ENCODE results near the gene KIF5C. TPM values are rescaled to one million over a fixed set of nuclear protein-coding genes. Genes with fewer than 3 reads are reported as not detected.

The KIF5C gene
- total and polyA plus RNA-seq, 2 donors (not counting 1 experiment from before 2014, with no cell fraction given): 1.9 to 6.1 TPM

GRCh38 chr2:149059822-149060221 is 184.8 kb downstream of the KIF5C start:
- H3K27me3 ChIP-seq (replicated peaks in 1 of 4; ENCODE audit: control extremely low read depth in 1 of 4, control insufficient read depth in 3 of 4, insufficient read depth in 4 of 4, low read length in 3 of 4): peaks cover 0 to 3% (median 0%) of the 10 kb centered on the region in 4 experiments
- H3K27me3 Mint-ChIP-seq: peaks cover 7% of the 10 kb centered on the region
- no peaks in the 10 kb centered on the region for H3K36me3 ChIP-seq (replicated peaks in 1 of 2; ENCODE audit: control extremely low read depth in 1 of 2, control insufficient read depth in 1 of 2, extremely low read depth in 1 of 2, insufficient read depth in 2 of 2, low read length in 1 of 2)
- no peak for TF ChIP-seq CTCF (IDR thresholded peaks at IDR 0.05)
- no peak for TF ChIP-seq EZH2 (IDR thresholded peaks at IDR 0.05; ENCODE audit: borderline replicate concordance, insufficient read depth, low read depth, low read length, poor library complexity, severe bottlenecking)
- H3K4me1 Mint-ChIP-seq: no peaks in the 10 kb centered on the region
- no peak for ATAC-seq (ENCODE audit: low read depth)
- H3K27ac ChIP-seq (ENCODE audit: low read length in 2 of 2): no peak overlapping the region
- no peak overlapping the region for H3K27ac Mint-ChIP-seq
- no peak overlapping the region for H3K9ac ChIP-seq (ENCODE audit: low read length)
- H3K9me3 ChIP-seq (ENCODE audit: control extremely low read depth in 1 of 3, control insufficient read depth in 2 of 3, insufficient read depth in 1 of 3, low read length in 2 of 3): no peaks in the 10 kb centered on the region
- DNase-seq: no peak
- H3K4me3 Mint-ChIP-seq: no peak overlapping the region
- no peaks in the 10 kb centered on the region for H3K4me1 ChIP-seq (ENCODE audit: control insufficient read depth in 2 of 2, insufficient read depth in 2 of 2, low read length in 2 of 2)
- POLR2A ChIA-PET: no interaction called here
- no peak overlapping the region for H3K4me3 ChIP-seq (ENCODE audit: control extremely low read depth in 1 of 5, extremely low read depth in 1 of 5, insufficient read depth in 1 of 5, low read depth in 2 of 5, low read length in 4 of 5)
- H2AFZ ChIP-seq (ENCODE audit: insufficient read depth, low read depth, low read length, poor library complexity, severe bottlenecking): no peak overlapping the region
- H4K20me1 ChIP-seq (ENCODE audit: control insufficient read depth, insufficient read depth, low read length, poor library complexity, severe bottlenecking): no peaks in the 10 kb centered on the region
- WGBS (ENCODE audit: insufficient coverage): 86% methylated on average over 1 of the region's 1 CpG
- H3K4me2 ChIP-seq (replicated peaks; ENCODE audit: low read depth, low read length, poor library complexity, severe bottlenecking): no peak overlapping the region
- no peaks in the 10 kb centered on the region for H3K9me3 Mint-ChIP-seq (ENCODE audit: insufficient read depth)
- CTCF ChIA-PET: no interaction called here
- no peaks in the 10 kb centered on the region for H3K79me2 ChIP-seq (ENCODE audit: control insufficient read depth, insufficient read depth, low read length)
- intact Hi-C loops (cut with micrococcal nuclease): no loop called here

GRCh38 chr2:149061133-149061745 is 186.2 kb downstream of the KIF5C start:
- Mint-ChIP-seq H3K4me1 (no peaks in the 10 kb centered on the region), H3K27ac (no peak overlapping the region), H3K9me3 (ENCODE audit: insufficient read depth) (no peaks in the 10 kb centered on the region), H3K4me3 (no peak overlapping the region), H3K27me3 (peaks cover 3% of the 10 kb centered on the region)
- DNase-seq: no peak
- Histone ChIP-seq H2AFZ (ENCODE audit: insufficient read depth, low read depth, low read length, poor library complexity, severe bottlenecking) (no peak overlapping the region), H3K9me3 (ENCODE audit: control extremely low read depth in 1 of 3, control insufficient read depth in 2 of 3, insufficient read depth in 1 of 3, low read length in 2 of 3) (no peaks in the 10 kb centered on the region), H3K9ac (ENCODE audit: low read length) (no peak overlapping the region), H3K4me1 (ENCODE audit: control insufficient read depth in 2 of 2, insufficient read depth in 2 of 2, low read length in 2 of 2) (no peaks in the 10 kb centered on the region), H3K79me2 (ENCODE audit: control insufficient read depth, insufficient read depth, low read length) (no peaks in the 10 kb centered on the region), H3K27me3 (replicated peaks in 1 of 4; ENCODE audit: control extremely low read depth in 1 of 4, control insufficient read depth in 3 of 4, insufficient read depth in 4 of 4, low read length in 3 of 4) (peaks cover 0 to 3% (median 0%) of the 10 kb centered on the region in 4 experiments), H3K4me3 (ENCODE audit: control extremely low read depth in 1 of 5, extremely low read depth in 1 of 5, insufficient read depth in 1 of 5, low read depth in 2 of 5, low read length in 4 of 5) (no peak overlapping the region), H4K20me1 (ENCODE audit: control insufficient read depth, insufficient read depth, low read length, poor library complexity, severe bottlenecking) (no peaks in the 10 kb centered on the region), H3K4me2 (replicated peaks; ENCODE audit: low read depth, low read length, poor library complexity, severe bottlenecking) (no peak overlapping the region), H3K36me3 (replicated peaks in 1 of 2; ENCODE audit: control extremely low read depth in 1 of 2, control insufficient read depth in 1 of 2, extremely low read depth in 1 of 2, insufficient read depth in 2 of 2, low read length in 1 of 2) (no peaks in the 10 kb centered on the region), H3K27ac (ENCODE audit: low read length in 2 of 2) (no peak overlapping the region)
- ChIA-PET CTCF (no interaction called here), POLR2A (no interaction called here)
- no CpG with 5 or more reads among the region's 2 CpGs for WGBS (ENCODE audit: insufficient coverage)
- TF ChIP-seq EZH2 (IDR thresholded peaks at IDR 0.05; ENCODE audit: borderline replicate concordance, insufficient read depth, low read depth, low read length, poor library complexity, severe bottlenecking): no peak
- TF ChIP-seq CTCF (IDR thresholded peaks at IDR 0.05): no peak
- no peak for ATAC-seq (ENCODE audit: low read depth)
- intact Hi-C loops (cut with micrococcal nuclease): no loop called here

Measured in B cell (primary cell).